Measurements from ENCODE around the gene MYT1. TPM values are rescaled to one million over a fixed set of nuclear protein-coding genes. Genes with fewer than 3 reads are reported as not detected.
A peak's percentile ranks its signal among the peaks of the same experiment; 100 is the strongest.

The MYT1 gene
- total and polyA plus RNA-seq, 9 of the 15 experiments (the other 6 are each of a cell fraction or from before 2014, with no cell fraction given): 0.02 to 0.12 (median 0.06) TPM; not detected in 4

- no peaks in the 10 kb centered on the region for H3K9me3 ChIP-seq (replicated peaks; ENCODE audit: control insufficient read depth, insufficient read depth, low read depth, low read length)
- no peak overlapping the region for H2AFZ ChIP-seq (ENCODE audit: low read depth, low read length)
- no peaks in the 10 kb centered on the region for H3K9me1 ChIP-seq (ENCODE audit: control insufficient read depth, insufficient read depth, low read length)
- in situ Hi-C loops (cut with MboI): no loop called here
- intact Hi-C loops (cut with micrococcal nuclease): no loop called here
- CTCF ChIA-PET (ENCODE audit: low intra/inter-chr PET ratio): no interaction called here
- no TSS peak for BruUV-seq (replicated peaks)
- no peak for DNase-seq (ENCODE audit: extremely low read depth in 1 of 4, low spot score in 3 of 4)
- H3K27ac ChIP-seq (ENCODE audit: extremely low read depth, low read depth, low read length): no peak overlapping the region; the same call in 2 of the 3 replicates
- ATAC-seq: no peak
- 1% methylated on average over 16 of the region's 16 CpGs for WGBS (ENCODE audit: insufficient coverage, low coverage, missing lambda C conversion rate)
- no peak overlapping the region for H3K4me2 ChIP-seq (ENCODE audit: insufficient read depth, low read length)
- peaks cover 83 to 95% of the 10 kb centered on the region in 2 experiments for H3K27me3 ChIP-seq (ENCODE audit: control insufficient read depth in 2 of 2, insufficient read depth in 2 of 2, low read length in 2 of 2)
- POLR2A ChIA-PET: interaction anchor here (0.6 kb wide), 1 partner anchor 11 kb away, joined by 3 read pairs; no protein-coding TSS in a partner anchor
- H3K4me1 ChIP-seq (replicated peaks in 1 of 2; ENCODE audit: control insufficient read depth in 2 of 2, insufficient read depth in 2 of 2, low read length in 2 of 2): peaks cover 0 to 13% of the 10 kb centered on the region in 2 experiments; a peak in 2 of 5 replicates
- no peak for FAIRE-seq
- H3K36me3 ChIP-seq (ENCODE audit: control insufficient read depth, insufficient read depth, low read length): no peaks in the 10 kb centered on the region
- no peak for TF ChIP-seq WHSC1 (IDR thresholded peaks at IDR 0.05; ENCODE audit: low read length)
- TF ChIP-seq ETS2 (tag; IDR thresholded peaks at IDR 0.05; ENCODE audit: borderline replicate concordance, poor library complexity, severe bottlenecking): no peak
- TF ChIP-seq MBD2 (IDR thresholded peaks at IDR 0.05; ENCODE audit: borderline replicate concordance, low read depth): no peak
- no peak for TF ChIP-seq RBFOX2 (IDR thresholded peaks at IDR 0.05; ENCODE audit: low read depth, low read length)
- no peak for TF ChIP-seq POLR2AphosphoS2 (IDR thresholded peaks at IDR 0.05; ENCODE audit: low read length)
- no peak overlapping the region for H3K9ac ChIP-seq (ENCODE audit: insufficient read depth in 1 of 2, low read depth in 2 of 2, low read length in 2 of 2)
- no peak overlapping the region for H3K4me3 ChIP-seq
- peaks cover 18% of the 10 kb centered on the region for H4K20me1 ChIP-seq (replicated peaks; ENCODE audit: control insufficient read depth, insufficient read depth, low read length)
- H3K79me2 ChIP-seq (ENCODE audit: control insufficient read depth, insufficient read depth, low read length): no peaks in the 10 kb centered on the region
These were observed 36.5 kb downstream of the MYT1 start for GRCh38 chr20:64200740-64201139.

DNA sequence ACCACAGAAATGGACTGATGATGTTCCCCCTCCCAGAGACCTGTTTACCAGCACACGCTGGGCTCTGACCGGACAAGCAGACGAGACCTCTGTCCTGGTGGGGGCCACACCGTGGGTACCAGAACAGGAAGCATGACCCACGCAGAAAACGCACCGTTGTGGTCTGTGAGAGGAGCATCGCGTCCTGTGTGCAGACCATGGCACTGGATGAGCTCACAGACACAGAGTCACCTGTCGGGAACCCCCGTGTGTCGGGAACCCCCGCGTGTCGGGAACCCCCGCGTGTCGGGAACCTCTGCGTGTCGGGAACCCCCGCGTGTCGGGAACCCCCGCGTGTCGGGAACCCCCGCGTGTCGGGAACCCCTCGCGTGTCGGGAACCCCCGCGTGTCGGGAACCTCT, 37.4 kb downstream of the MYT1 start:
- no peaks in the 10 kb centered on the region for H3K9me3 ChIP-seq (replicated peaks; ENCODE audit: control insufficient read depth, insufficient read depth, low read depth, low read length)
- POLR2A ChIA-PET: interaction anchor here (1.0 to 1.9 kb wide), 2 partner anchors 10 to 17 kb away, joined by 4 to 7 read pairs; no protein-coding TSS in a partner anchor
- DNase-seq (ENCODE audit: extremely low read depth in 1 of 4, low spot score in 3 of 4) (no peak), FAIRE-seq (no peak), ATAC-seq (no peak)
- TF ChIP-seq, protein P1, sequence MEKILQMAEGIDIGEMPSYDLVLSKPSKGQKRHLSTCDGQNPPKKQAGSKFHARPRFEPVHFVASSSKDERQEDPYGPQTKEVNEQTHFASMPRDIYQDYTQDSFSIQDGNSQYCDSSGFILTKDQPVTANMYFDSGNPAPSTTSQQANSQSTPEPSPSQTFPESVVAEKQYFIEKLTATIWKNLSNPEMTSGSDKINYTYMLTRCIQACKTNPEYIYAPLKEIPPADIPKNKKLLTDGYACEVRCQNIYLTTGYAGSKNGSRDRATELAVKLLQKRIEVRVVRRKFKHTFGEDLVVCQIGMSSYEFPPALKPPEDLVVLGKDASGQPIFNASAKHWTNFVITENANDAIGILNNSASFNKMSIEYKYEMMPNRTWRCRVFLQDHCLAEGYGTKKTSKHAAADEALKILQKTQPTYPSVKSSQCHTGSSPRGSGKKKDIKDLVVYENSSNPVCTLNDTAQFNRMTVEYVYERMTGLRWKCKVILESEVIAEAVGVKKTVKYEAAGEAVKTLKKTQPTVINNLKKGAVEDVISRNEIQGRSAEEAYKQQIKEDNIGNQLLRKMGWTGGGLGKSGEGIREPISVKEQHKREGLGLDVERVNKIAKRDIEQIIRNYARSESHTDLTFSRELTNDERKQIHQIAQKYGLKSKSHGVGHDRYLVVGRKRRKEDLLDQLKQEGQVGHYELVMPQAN (IDR thresholded peaks at IDR 0.05; ENCODE audit: borderline replicate concordance): no peak
- peak; percentile 97 for TF ChIP-seq SAFB (IDR thresholded peaks at IDR 0.05; ENCODE audit: borderline replicate concordance, low read depth, low read length)
- no peaks in the 10 kb centered on the region for H3K79me2 ChIP-seq (ENCODE audit: control insufficient read depth, insufficient read depth, low read length)
- CTCF ChIA-PET (ENCODE audit: low intra/inter-chr PET ratio): no interaction called here
- H3K9me1 ChIP-seq (ENCODE audit: control insufficient read depth, insufficient read depth, low read length): no peaks in the 10 kb centered on the region
- H3K36me3 ChIP-seq (ENCODE audit: control insufficient read depth, insufficient read depth, low read length): no peaks in the 10 kb centered on the region
- no peak overlapping the region for H3K27ac ChIP-seq (ENCODE audit: extremely low read depth, low read depth, low read length)
- no TSS peak for BruUV-seq (replicated peaks)
- no peak overlapping the region for H2AFZ ChIP-seq (ENCODE audit: low read depth, low read length)
- intact Hi-C loops (cut with micrococcal nuclease) (no loop called here), in situ Hi-C loops (cut with MboI) (no loop called here)
- H3K4me1 ChIP-seq (replicated peaks in 1 of 2; ENCODE audit: control insufficient read depth in 2 of 2, insufficient read depth in 2 of 2, low read length in 2 of 2): peaks cover 0 to 13% of the 10 kb centered on the region in 2 experiments; a peak in 2 of 5 replicates
- H3K9ac ChIP-seq (ENCODE audit: insufficient read depth in 1 of 2, low read depth in 2 of 2, low read length in 2 of 2): no peak overlapping the region
- 13% methylated on average over 10 of the region's 35 CpGs for WGBS (ENCODE audit: insufficient coverage, low coverage, missing lambda C conversion rate)
- peaks cover 80 to 95% of the 10 kb centered on the region in 2 experiments for H3K27me3 ChIP-seq (ENCODE audit: control insufficient read depth in 2 of 2, insufficient read depth in 2 of 2, low read length in 2 of 2)
- H3K4me2 ChIP-seq (ENCODE audit: insufficient read depth, low read length): no peak overlapping the region
- no peak overlapping the region for H3K4me3 ChIP-seq
- peaks cover 18% of the 10 kb centered on the region for H4K20me1 ChIP-seq (replicated peaks; ENCODE audit: control insufficient read depth, insufficient read depth, low read length)
